ENCODE results near the gene ARPC1A. TPM values are rescaled to one million over a fixed set of nuclear protein-coding genes. Genes with fewer than 3 reads are reported as not detected.
A peak's percentile ranks its signal among the peaks of the same experiment; 100 is the strongest.

ARPC1A gene
- total RNA-seq, 1 experiment from 2014 or later: 253 TPM

DNA sequence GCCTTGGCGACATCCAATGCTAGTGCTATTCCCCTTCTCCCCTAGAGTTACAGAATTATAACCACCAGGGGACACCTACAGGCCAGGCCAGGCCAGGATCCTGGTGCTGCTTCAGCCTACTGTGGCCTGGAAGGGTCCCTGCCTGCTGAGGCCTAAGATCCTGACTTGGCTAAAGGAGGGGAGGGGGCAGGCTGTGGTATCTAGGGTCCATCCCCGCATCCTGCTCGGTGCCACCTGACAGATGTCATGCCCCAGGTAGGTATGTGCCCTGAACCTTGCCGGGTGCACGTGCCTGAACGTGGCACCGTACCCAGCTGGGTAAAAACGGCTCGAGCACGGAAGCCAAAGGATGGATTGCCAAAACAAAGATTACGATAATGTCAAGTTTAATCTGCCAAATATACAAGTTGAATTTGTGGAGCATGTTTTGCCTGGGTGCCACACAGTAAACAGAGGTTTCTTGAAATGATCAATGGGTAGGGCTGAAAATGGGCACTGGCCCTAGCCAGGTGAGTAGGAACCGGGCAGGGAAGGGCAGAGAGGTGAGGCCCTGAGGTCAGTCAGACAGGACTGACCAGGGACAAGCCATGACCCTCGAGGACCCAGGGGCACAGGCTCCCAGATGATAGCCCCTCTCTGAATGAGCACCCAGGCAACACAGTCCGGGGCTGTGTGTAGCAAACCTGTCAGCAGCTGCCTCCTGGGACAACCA lies 70.1 kb downstream of the ARPC1A start:
- H3K36me3 ChIP-seq (ENCODE audit: control insufficient read depth, insufficient read depth, low read length): peaks cover 3% of the 10 kb centered on the region; the same call in 1 of the 2 replicates
- ChIA-PET POLR2A (no interaction called here), CTCF (no interaction called here)
- in situ Hi-C loops (cut with HindIII; ENCODE audit: low pct_unique_long_range_greater_than_20kb, low sequenced_read_pairs) (no loop called here), intact Hi-C loops (cut with micrococcal nuclease; ENCODE audit: unreplicated experiment) (no loop called here)
- H3K27me3 ChIP-seq (ENCODE audit: control insufficient read depth, insufficient read depth, low read length): no peaks in the 10 kb centered on the region
- DNase-seq (ENCODE audit: low read depth, low spot score): no peak
- H3K4me3 ChIP-seq (ENCODE audit: low read depth in 2 of 2, low read length in 2 of 2): no peak overlapping the region
- peaks cover 59% of the 10 kb centered on the region for H3K4me1 ChIP-seq (ENCODE audit: control insufficient read depth, insufficient read depth, low read length)
- peak; percentile 24; the same call in 1 of the 2 replicates for ATAC-seq
- TSS peak; percentile 98 for BruUV-seq (replicated peaks)
- H3K9me3 ChIP-seq (ENCODE audit: control insufficient read depth, insufficient read depth, low read depth, low read length): no peaks in the 10 kb centered on the region
- TF ChIP-seq, protein P1, sequence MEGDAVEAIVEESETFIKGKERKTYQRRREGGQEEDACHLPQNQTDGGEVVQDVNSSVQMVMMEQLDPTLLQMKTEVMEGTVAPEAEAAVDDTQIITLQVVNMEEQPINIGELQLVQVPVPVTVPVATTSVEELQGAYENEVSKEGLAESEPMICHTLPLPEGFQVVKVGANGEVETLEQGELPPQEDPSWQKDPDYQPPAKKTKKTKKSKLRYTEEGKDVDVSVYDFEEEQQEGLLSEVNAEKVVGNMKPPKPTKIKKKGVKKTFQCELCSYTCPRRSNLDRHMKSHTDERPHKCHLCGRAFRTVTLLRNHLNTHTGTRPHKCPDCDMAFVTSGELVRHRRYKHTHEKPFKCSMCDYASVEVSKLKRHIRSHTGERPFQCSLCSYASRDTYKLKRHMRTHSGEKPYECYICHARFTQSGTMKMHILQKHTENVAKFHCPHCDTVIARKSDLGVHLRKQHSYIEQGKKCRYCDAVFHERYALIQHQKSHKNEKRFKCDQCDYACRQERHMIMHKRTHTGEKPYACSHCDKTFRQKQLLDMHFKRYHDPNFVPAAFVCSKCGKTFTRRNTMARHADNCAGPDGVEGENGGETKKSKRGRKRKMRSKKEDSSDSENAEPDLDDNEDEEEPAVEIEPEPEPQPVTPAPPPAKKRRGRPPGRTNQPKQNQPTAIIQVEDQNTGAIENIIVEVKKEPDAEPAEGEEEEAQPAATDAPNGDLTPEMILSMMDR (IDR thresholded peaks at IDR 0.05): no peak
- TF ChIP-seq, protein P2, sequence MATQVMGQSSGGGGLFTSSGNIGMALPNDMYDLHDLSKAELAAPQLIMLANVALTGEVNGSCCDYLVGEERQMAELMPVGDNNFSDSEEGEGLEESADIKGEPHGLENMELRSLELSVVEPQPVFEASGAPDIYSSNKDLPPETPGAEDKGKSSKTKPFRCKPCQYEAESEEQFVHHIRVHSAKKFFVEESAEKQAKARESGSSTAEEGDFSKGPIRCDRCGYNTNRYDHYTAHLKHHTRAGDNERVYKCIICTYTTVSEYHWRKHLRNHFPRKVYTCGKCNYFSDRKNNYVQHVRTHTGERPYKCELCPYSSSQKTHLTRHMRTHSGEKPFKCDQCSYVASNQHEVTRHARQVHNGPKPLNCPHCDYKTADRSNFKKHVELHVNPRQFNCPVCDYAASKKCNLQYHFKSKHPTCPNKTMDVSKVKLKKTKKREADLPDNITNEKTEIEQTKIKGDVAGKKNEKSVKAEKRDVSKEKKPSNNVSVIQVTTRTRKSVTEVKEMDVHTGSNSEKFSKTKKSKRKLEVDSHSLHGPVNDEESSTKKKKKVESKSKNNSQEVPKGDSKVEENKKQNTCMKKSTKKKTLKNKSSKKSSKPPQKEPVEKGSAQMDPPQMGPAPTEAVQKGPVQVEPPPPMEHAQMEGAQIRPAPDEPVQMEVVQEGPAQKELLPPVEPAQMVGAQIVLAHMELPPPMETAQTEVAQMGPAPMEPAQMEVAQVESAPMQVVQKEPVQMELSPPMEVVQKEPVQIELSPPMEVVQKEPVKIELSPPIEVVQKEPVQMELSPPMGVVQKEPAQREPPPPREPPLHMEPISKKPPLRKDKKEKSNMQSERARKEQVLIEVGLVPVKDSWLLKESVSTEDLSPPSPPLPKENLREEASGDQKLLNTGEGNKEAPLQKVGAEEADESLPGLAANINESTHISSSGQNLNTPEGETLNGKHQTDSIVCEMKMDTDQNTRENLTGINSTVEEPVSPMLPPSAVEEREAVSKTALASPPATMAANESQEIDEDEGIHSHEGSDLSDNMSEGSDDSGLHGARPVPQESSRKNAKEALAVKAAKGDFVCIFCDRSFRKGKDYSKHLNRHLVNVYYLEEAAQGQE (IDR thresholded peaks at IDR 0.05; ENCODE audit: insufficient read depth in 1 of 2, low read depth in 2 of 2, low read length in 1 of 2): no peak
- no peak for TF ChIP-seq TCF7L2 (IDR thresholded peaks at IDR 0.05; ENCODE audit: low read depth, low read length)
- no peak for TF ChIP-seq SIN3A (IDR thresholded peaks at IDR 0.05; ENCODE audit: borderline replicate concordance, insufficient read depth, low read depth, low read length)
- TF ChIP-seq POLR2AphosphoS5 (IDR thresholded peaks at IDR 0.05; ENCODE audit: low read depth, low read length): no peak
- peak overlapping the region; percentile 48; the same call in 1 of the 2 replicates for H3K27ac ChIP-seq (ENCODE audit: low read length)

DNA sequence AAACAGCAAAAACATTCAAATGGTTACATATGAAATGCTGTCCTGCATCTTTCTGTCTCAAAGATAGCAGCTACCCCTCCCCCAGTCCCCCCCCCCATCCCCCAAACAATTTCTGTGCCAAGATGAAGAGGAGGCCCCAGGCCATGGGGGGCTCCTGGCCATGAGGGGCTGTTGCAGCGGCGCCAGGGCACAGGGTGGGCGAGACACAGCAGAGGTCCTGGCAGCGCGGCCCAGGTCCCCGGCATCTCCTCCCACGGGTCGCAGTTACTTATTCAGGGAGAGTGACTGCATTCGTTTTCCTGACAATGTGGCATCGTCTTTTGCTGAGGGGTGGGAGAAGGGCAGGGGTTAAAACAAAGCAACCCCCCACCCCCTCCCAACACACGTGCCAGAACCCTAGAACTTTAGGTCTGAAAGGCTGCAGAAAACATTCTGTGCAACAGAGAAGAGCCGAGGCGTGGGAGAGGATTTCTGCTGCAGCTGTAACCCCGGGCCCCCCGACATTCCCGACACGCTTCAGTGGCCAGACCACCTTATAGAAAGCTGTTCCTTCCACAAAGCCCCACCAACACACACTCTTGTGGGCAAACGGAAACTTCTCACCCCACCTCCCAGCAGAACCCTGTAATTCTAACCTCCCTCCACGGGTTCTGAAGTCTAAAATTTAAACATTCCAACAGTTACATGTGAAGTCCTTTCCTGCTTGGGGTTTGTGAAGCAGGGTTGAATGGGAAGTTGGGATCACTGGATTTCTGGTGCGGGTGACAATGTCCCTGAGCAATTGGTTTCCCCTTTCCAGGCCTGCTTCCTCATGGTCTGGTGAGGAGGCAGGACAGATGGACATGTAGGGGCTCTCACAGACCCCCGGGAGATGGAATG lies 71.0 kb downstream of the ARPC1A start:
- no peak overlapping the region for H3K4me3 ChIP-seq (ENCODE audit: low read depth in 2 of 2, low read length in 2 of 2)
- H3K4me1 ChIP-seq (ENCODE audit: control insufficient read depth, insufficient read depth, low read length): peaks cover 59% of the 10 kb centered on the region
- in situ Hi-C loops (cut with HindIII; ENCODE audit: low pct_unique_long_range_greater_than_20kb, low sequenced_read_pairs) (no loop called here), intact Hi-C loops (cut with micrococcal nuclease; ENCODE audit: unreplicated experiment) (no loop called here)
- peaks cover 6% of the 10 kb centered on the region; the same call in 1 of the 2 replicates for H3K36me3 ChIP-seq (ENCODE audit: control insufficient read depth, insufficient read depth, low read length)
- CTCF ChIA-PET: no interaction called here
- peak; percentile 3; the same call in 1 of the 2 replicates for ATAC-seq
- POLR2A ChIA-PET: no interaction called here
- no peaks in the 10 kb centered on the region for H3K27me3 ChIP-seq (ENCODE audit: control insufficient read depth, insufficient read depth, low read length)
- no peaks in the 10 kb centered on the region for H3K9me3 ChIP-seq (ENCODE audit: control insufficient read depth, insufficient read depth, low read depth, low read length)
- DNase-seq (ENCODE audit: low read depth, low spot score): no peak
- no TSS peak for BruUV-seq (replicated peaks)
- TF ChIP-seq, protein P2 (IDR thresholded peaks at IDR 0.05; ENCODE audit: insufficient read depth in 1 of 2, low read depth in 2 of 2, low read length in 1 of 2): no peak
- TF ChIP-seq POLR2AphosphoS5 (IDR thresholded peaks at IDR 0.05; ENCODE audit: low read depth, low read length): 0 out of 2 replicates have a peak, but pooled peaks have one; percentile 16
- TF ChIP-seq SIN3A (IDR thresholded peaks at IDR 0.05; ENCODE audit: borderline replicate concordance, insufficient read depth, low read depth, low read length): no peak
- H3K27ac ChIP-seq (ENCODE audit: low read length): peak overlapping the region; percentile 78
